Body of pancreas (tissue), 4 donors: ENCODE data around the gene PLEKHD1. TPM values are rescaled to one million over a fixed set of nuclear protein-coding genes. Genes with fewer than 3 reads are reported as not detected.

Experiments
- ATAC-seq: fragments of 150-250 bp; one replicate; pipeline ENCODE4 v1.9.1; 2016
- DNase-seq, 4 donors: peaks; one replicate each; pipeline ENCODE4 v3.0.0-alpha.2; 2019
- H3K27ac ChIP-seq, 4 donors: fragments of 200-600 bp; sonication (generic); 1 replicate in 3 of 4; 2 replicates in 1 of 4; pipeline versions ENCODE4 v1.5.1 to v1.6.1; 2016 to 2019; ENCODE audit warnings: mild to moderate bottlenecking in 1 of 4, mixed read lengths in 1 of 4, moderate library complexity in 1 of 4
- H3K27me3 ChIP-seq, 2 donors: fragments of 200-600 bp; sonication (generic); one replicate each; pipeline ENCODE4 v1.6.0; 2016; ENCODE audit warnings: mild to moderate bottlenecking in 1 of 2
- H3K36me3 ChIP-seq, 2 donors: fragments of 200-600 bp; sonication (generic); replicated peaks in 1 of 2; 2 replicates each; pipeline ENCODE4 v1.5.1; 2016; ENCODE audit warnings: low read depth in 2 of 2; ENCODE audit not compliant: insufficient read depth in 1 of 2
- H3K4me1 ChIP-seq: fragments of 200-600 bp; sonication (generic); one replicate; pipeline ENCODE4 v1.6.0; 2016
- H3K4me3 ChIP-seq, 2 donors: fragments of 200-600 bp; sonication (generic); 1 replicate in 1 of 2; 2 replicates in 1 of 2; pipeline ENCODE4 v1.5.1; 2016 to 2019
- H3K9me3 ChIP-seq, 3 donors: fragments of 200-600 bp; sonication (generic); 1 replicate in 2 of 3; 2 replicates in 1 of 3; pipeline ENCODE4 v1.5.1; 2016
- CTCF ChIP-seq, 7 experiments: fragments of 450-650 bp in 4 of 7; fragments of 200-600 bp in 3 of 7; sonication (generic) in 3 of 7; IDR thresholded peaks; one replicate each; pipeline ENCODE4 v1.5.1; 2016 to 2019; ENCODE audit warnings: antibody characterized with exemption in 7 of 7
- POLR2A ChIP-seq, 3 donors: fragments of 450-650 bp; IDR thresholded peaks; one replicate each; pipeline ENCODE4 v1.6.1; 2016; ENCODE audit warnings: antibody characterized with exemption in 3 of 3, mild to moderate bottlenecking in 2 of 3
- WGBS, 2 donors: methylation state at CpG; one replicate each; pipeline ENCODE4 v1.1.5; 2017; 5-methylcytosine and 5-hydroxymethylcytosine counted together
- intact Hi-C: fragments of 100-400 bp; cut with DNase I; formaldehyde crosslinking; loops from one replicate; pipeline ENCODE4 v1.15.1; 2023
- total RNA-seq, 2 donors: library from RNA; depleted of rRNA; stranded (reverse); fragments of >200 nt; gene quantifications; one replicate each; pipeline ENCODE4 v1.1.0, GENCODE V29; 2016

Gene PLEKHD1
- total RNA-seq, 2 donors from 2014 or later: under 0.01 to 2.0 TPM

GRCh38 chr14:69464379-69464778 is 20.1 kb upstream of the PLEKHD1 start:
- ATAC-seq: no peak
- H3K27ac ChIP-seq: no peak overlapping the region
- no peaks in the 10 kb centered on the region for H3K4me1 ChIP-seq
- intact Hi-C loops: no loop called here
- no peak overlapping the region for H3K4me3 ChIP-seq
- DNase-seq: no peak
- no peaks in the 10 kb centered on the region for H3K27me3 ChIP-seq
- H3K9me3 ChIP-seq: no peaks in the 10 kb centered on the region
- no peaks in the 10 kb centered on the region for H3K36me3 ChIP-seq
- TF ChIP-seq CTCF (IDR thresholded peaks at IDR 0.05) (no peak), POLR2A (IDR thresholded peaks at IDR 0.05) (no peak)

GRCh38 chr14:69464829-69465228 is 19.7 kb upstream of the PLEKHD1 start:
- WGBS, 2 donors: 91 to 93% methylated on average over 6 of the region's 6 CpGs
- no peaks in the 10 kb centered on the region for H3K27me3 ChIP-seq
- H3K9me3 ChIP-seq: no peaks in the 10 kb centered on the region
- ATAC-seq: no peak
- TF ChIP-seq CTCF (IDR thresholded peaks at IDR 0.05): no peak
- no peak for TF ChIP-seq POLR2A (IDR thresholded peaks at IDR 0.05)
- H3K36me3 ChIP-seq: no peaks in the 10 kb centered on the region
- no peak for DNase-seq
- no peaks in the 10 kb centered on the region for H3K4me1 ChIP-seq
- H3K4me3 ChIP-seq: no peak overlapping the region
- intact Hi-C loops: loop anchor here (5.0 kb wide), 1 partner anchor 213 kb away; no protein-coding TSS in a partner anchor
- no peak overlapping the region for H3K27ac ChIP-seq

GRCh38 chr14:69468949-69469348 is 15.6 kb upstream of the PLEKHD1 start:
- Histone ChIP-seq H3K9me3 (no peaks in the 10 kb centered on the region), H3K4me3 (no peak overlapping the region), H3K27me3 (no peaks in the 10 kb centered on the region), H3K36me3 (no peaks in the 10 kb centered on the region), H3K27ac (no peak overlapping the region), H3K4me1 (no peaks in the 10 kb centered on the region)
- TF ChIP-seq CTCF (IDR thresholded peaks at IDR 0.05) (no peak), POLR2A (IDR thresholded peaks at IDR 0.05) (no peak)
- intact Hi-C loops: loop anchor here (5.0 kb wide), 1 partner anchor 217 kb away; no protein-coding TSS in a partner anchor
- ATAC-seq (no peak), DNase-seq (no peak)
- 64 to 70% methylated on average over 2 of the region's 2 CpGs for WGBS, 2 donors

GRCh38 chr14:69471436-69471835 is 13.1 kb upstream of the PLEKHD1 start:
- no peaks in the 10 kb centered on the region for H3K36me3 ChIP-seq
- intact Hi-C loops: no loop called here
- TF ChIP-seq POLR2A (IDR thresholded peaks at IDR 0.05): no peak
- TF ChIP-seq CTCF (IDR thresholded peaks at IDR 0.05): no peak
- H3K27ac ChIP-seq: no peak overlapping the region
- no peak for ATAC-seq
- H3K4me3 ChIP-seq: no peak overlapping the region
- DNase-seq: no peak
- H3K4me1 ChIP-seq: no peaks in the 10 kb centered on the region
- H3K27me3 ChIP-seq: no peaks in the 10 kb centered on the region
- WGBS, 2 donors: 78 to 91% methylated on average over 1 to 3 of the region's 3 CpGs
- no peaks in the 10 kb centered on the region for H3K9me3 ChIP-seq

GRCh38 chr14:69471916-69472315 is 12.6 kb upstream of the PLEKHD1 start:
- no peaks in the 10 kb centered on the region for H3K36me3 ChIP-seq
- intact Hi-C loops: no loop called here
- H3K27ac ChIP-seq: no peak overlapping the region
- no peaks in the 10 kb centered on the region for H3K4me1 ChIP-seq
- H3K9me3 ChIP-seq: no peaks in the 10 kb centered on the region
- ATAC-seq: no peak
- WGBS, 2 donors: 71 to 80% methylated on average over 10 of the region's 10 CpGs
- no peak for TF ChIP-seq POLR2A (IDR thresholded peaks at IDR 0.05)
- TF ChIP-seq CTCF (IDR thresholded peaks at IDR 0.05): no peak
- DNase-seq: no peak
- H3K27me3 ChIP-seq: no peaks in the 10 kb centered on the region
- H3K4me3 ChIP-seq: no peak overlapping the region
